Measurements from ENCODE around the gene FMOD.

- TF ChIP-seq EP300 (IDR thresholded peaks at IDR 0.05) (no peak), CTCF (IDR thresholded peaks at IDR 0.05) (peak in 1 of 7 experiments; percentile 6), POLR2AphosphoS5 (IDR thresholded peaks at IDR 0.05) (no peak)
These were observed 4.7 kb downstream of the FMOD start for GRCh38 chr1:203346060-203346768.
